Heart left ventricle (tissue), 16 donors: Measurements from ENCODE around the gene LGALS1. TPM values are rescaled to one million over a fixed set of nuclear protein-coding genes. Genes with fewer than 3 reads are reported as not detected.
"Not testable (repeated sequence)": the region's sequence is repeated elsewhere in the genome, so short reads cannot be mapped to it uniquely, and the experiment has no call there.

Experiments used
- ATAC-seq, 4 donors: fragments of 200-7000 bp; cut with Tn5 transposase; one replicate each; pipeline ENCODE4 v1.9.1; 2020 to 2022; ENCODE audit warnings: moderate library complexity in 4 of 4, mild to moderate bottlenecking in 3 of 4, moderate number of reproducible peaks in 1 of 4
- DNase-seq, 5 donors: peaks; one replicate each; pipeline ENCODE4 v3.0.0-alpha.2; 2020
- H3K27ac ChIP-seq, 12 donors: fragments of 200-600 bp; sonication (generic) in 4 of 12; one replicate each; pipeline versions ENCODE4 v1.5.0 to v1.8.0; 2016 to 2022; ENCODE audit warnings: mild to moderate bottlenecking in 2 of 12
- H3K27me3 ChIP-seq, 9 donors: fragments of 200-600 bp; sonication (generic) in 2 of 9; one replicate each; pipeline versions ENCODE4 v1.5.1 to v1.8.0; 2016 to 2022; ENCODE audit warnings: mild to moderate bottlenecking in 3 of 9
- H3K36me3 ChIP-seq, 9 donors: fragments of 200-600 bp; sonication (generic) in 2 of 9; one replicate each; pipeline versions ENCODE4 v1.5.0 to v1.8.0; 2018 to 2022; ENCODE audit warnings: mild to moderate bottlenecking in 2 of 9
- H3K4me1 ChIP-seq, 12 donors: fragments of 200-600 bp; sonication (generic) in 4 of 12; one replicate each; pipeline versions ENCODE4 v1.5.0 to v1.8.0; 2016 to 2022; ENCODE audit warnings: mild to moderate bottlenecking in 3 of 12
- H3K4me3 ChIP-seq, 12 donors: fragments of 200-600 bp; sonication (generic) in 4 of 12; one replicate each; pipeline versions ENCODE4 v1.5.0 to v1.8.0; 2017 to 2022; ENCODE audit warnings: mild to moderate bottlenecking in 9 of 12, moderate library complexity in 4 of 12
- H3K9me3 ChIP-seq, 12 donors: fragments of 200-600 bp; sonication (generic) in 4 of 12; one replicate each; pipeline versions ENCODE4 v1.5.0 to v1.8.0; 2016 to 2022; ENCODE audit warnings: mild to moderate bottlenecking in 1 of 12
- CTCF ChIP-seq, 12 donors: fragments of 200-600 bp; sonication (generic) in 4 of 12; IDR thresholded peaks; one replicate each; pipeline versions ENCODE4 v1.5.0 to v1.8.0; 2018 to 2022; ENCODE audit warnings: antibody characterized with exemption in 12 of 12, mild to moderate bottlenecking in 5 of 12
- POLR2A ChIP-seq, 2 donors: fragments of 450-650 bp; IDR thresholded peaks; one replicate each; pipeline ENCODE4 v1.6.1; 2017; ENCODE audit warnings: antibody characterized with exemption in 2 of 2, mild to moderate bottlenecking in 2 of 2, moderate library complexity in 2 of 2
- WGBS, 4 donors: extraction: QIAGEN DNeasy Blood & Tissue Kit in 2 of 4; methylation state at CpG; one replicate each; pipeline versions ENCODE4 v1.1.5 to v1.1.7; 2013 to 2018; 5-methylcytosine and 5-hydroxymethylcytosine counted together
- intact Hi-C, 10 donors: fragments of 100-400 bp; cut with DNase I; formaldehyde crosslinking; loops; one replicate each; pipeline versions ENCODE4 v1.11.1 to v1.14.2; 2022
- polyA plus RNA-seq, 2 donors: library from polyadenylated mRNA; stranded (reverse); fragments of 200-250 nt; gene quantifications; one replicate each; pipeline ENCODE4 v1.2.3, GENCODE V29; 2013
- total RNA-seq, 9 donors: library from RNA; depleted of rRNA in 2 of 9; stranded (reverse); fragments of >200 nt in 2 of 9; fragmentation: NEBNext Ultra II Directional in 3 of 9; extraction: Animal tissue kit (Norgen Biotek cat#: 25700) in 3 of 9; gene quantifications; one replicate each; pipeline versions ENCODE4 v1.1.0 to v1.2.4, GENCODE V29; 2016 to 2023
- donor health status: ischemic (EF 13 %, LVEDD 7.1; RV severe dilation, severe dysfunction).
- donor health status: healthy with polysubstance abuse.
- donor health status: DM: no; HTN: yes; CAD: no.
- donor health status: DM: no; HTN: no; CAD: no.
- donor health status: ischemic (EF 25% LVEDD 6.9; RV normal size, moderate dysfunction).
- donor health status: ischemic (EF 25% LVEDD 5.7; RV mildly dilated, moderate dysfunction).
- donor health status: healthy.
- donor health status: DM: yes; HTN: yes; CAD: no.
- donor health status: ischemic (EF 35%, LVEDD 5.7; RV mildly dilated, moderate dysfunction).
- donor health status: nonischemic (EF 11% LVEDD 7.7; RV severe dilation, severe dysfunction).
- donor health status: DM: yes; HTN: yes; CAD: no.
- donor health status: PGD.
- donor health status: ischemic (EF 29% LVEDD 5.4; RV normal size, mild dysfunction).
- donor health status: nonischemic (EF 23%, LVEDD 6.1; RV moderate dilation, normal function).

LGALS1 gene
- total and polyA plus RNA-seq, 11 donors: 722 to 2,204 (median 951) TPM

DNA sequence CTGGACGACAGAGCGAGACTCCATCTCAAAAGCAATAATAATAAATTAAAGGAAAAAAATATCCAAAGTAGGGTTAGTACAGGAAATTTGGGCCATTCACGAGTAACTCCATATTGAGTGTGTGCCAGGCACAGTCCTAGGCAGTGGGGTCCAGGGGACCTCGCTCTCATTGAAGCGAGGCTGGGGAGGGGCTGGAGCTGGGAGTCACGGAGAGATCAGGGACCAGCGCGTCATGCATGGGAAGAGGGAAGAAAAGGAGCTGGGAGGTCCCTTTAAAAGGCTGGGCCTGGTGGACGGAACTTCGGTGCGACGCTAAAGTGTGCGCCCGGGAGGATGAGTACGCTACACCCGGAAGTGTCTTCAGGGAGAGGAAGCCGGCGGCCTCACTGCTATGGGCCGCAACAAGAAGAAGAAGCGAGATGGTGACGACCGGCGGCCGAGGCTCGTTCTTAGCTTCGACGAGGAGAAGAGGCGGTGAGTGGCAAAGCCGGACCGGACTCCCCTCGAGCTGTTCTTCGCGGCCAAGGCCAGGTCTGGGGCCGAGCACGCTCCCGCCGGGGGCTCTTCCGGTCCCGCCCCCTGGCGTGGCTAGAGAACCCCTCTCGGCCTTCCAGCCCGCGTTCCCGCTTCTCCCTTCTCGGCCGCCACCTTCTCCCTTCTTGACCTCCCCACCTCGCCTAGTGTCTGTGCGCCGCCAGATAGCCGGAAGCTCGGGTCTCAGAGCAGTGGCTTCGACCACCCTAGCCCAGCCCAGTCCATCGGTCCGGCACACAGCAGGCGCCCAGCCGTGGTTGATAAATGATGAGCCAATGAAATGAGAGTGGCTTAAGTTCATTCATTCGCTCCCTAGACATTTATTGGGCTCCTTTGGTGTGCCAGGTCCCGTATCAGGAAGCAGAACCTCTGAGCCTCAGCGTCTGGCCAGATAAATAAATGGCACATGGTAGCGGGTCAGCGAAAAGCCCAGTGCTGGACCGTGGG is 10.9 kb downstream of the LGALS1 start, which contains the start of gene NOL12:
NOL12 (plus strand) TSS at position 342 of the 981 bp plus-strand sequence; CDS start at position 392, 50 bp downstream.
- Histone ChIP-seq H3K4me3 (peak within 1 kb of the TSS; percentile 59 to 92 (median 84)), H3K9me3 (no peaks in the 10 kb centered on the region), H3K27ac (peak within 1 kb of the TSS; percentile 59 to 97 (median 90)), H3K27me3 (no peaks in the 10 kb centered on the region), H3K36me3 (peaks cover 0 to 35% (median 30%) of the 10 kb centered on the region in 9 donors), H3K4me1 (peaks cover 4 to 28% (median 17%) of the 10 kb centered on the region in 12 donors)
- ATAC-seq (peak; percentile 79 to 96 (median 92)), DNase-seq (peak; percentile 83 to 90 (median 85))
- TF ChIP-seq CTCF (IDR thresholded peaks at IDR 0.05): peak in 2 of 12 donors; percentile 7 to 41
- TF ChIP-seq POLR2A (IDR thresholded peaks at IDR 0.05): no peak
- intact Hi-C loops: loop anchor here in 6 of 10 donors (5.0 to 10.0 kb wide), 5 partner anchors 39 to 109 kb away; no protein-coding TSS in a partner anchor
- 2 to 3% (median 3%) methylated on average over 59 to 62 of the region's 62 CpGs for WGBS, 4 donors

DNA sequence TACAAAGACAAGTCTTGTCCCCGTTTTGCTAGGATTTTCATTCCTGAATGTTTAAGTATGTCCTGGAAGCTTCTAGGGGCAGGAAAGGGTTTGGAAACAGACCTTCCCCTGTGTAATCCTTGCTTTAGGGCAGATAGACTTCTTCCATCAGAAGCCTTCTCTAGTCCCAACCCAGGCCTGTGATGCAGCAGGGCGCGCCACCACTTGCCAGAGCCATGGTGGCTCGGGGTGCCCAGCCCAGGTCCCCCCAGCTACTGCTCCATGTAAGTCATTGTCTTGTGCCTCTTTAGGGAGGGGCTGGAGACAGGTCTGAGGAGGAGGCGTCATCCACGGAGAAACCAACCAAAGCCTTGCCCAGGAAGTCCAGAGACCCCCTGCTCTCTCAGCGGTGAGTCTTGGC is 15.0 kb downstream of the LGALS1 start:
- Histone ChIP-seq H3K27me3 (no peaks in the 10 kb centered on the region), H3K27ac (no peak overlapping the region), H3K4me1 (peaks cover 4 to 23% (median 12%) of the 10 kb centered on the region in 12 donors), H3K36me3 (peaks cover 0 to 66% (median 54%) of the 10 kb centered on the region in 9 donors), H3K9me3 (no peaks in the 10 kb centered on the region), H3K4me3 (no peak overlapping the region)
- TF ChIP-seq POLR2A (IDR thresholded peaks at IDR 0.05): no peak
- no peak for TF ChIP-seq CTCF (IDR thresholded peaks at IDR 0.05)
- WGBS, 4 donors: 85 to 93% (median 93%) methylated on average over 5 to 7 of the region's 7 CpGs
- ATAC-seq (no peak), DNase-seq (peak in 1 of 5 donors; percentile 5)
- intact Hi-C loops: loop anchor here in 2 of 10 donors (10.0 kb wide), 1 partner anchor 104 kb away; no protein-coding TSS in a partner anchor

DNA sequence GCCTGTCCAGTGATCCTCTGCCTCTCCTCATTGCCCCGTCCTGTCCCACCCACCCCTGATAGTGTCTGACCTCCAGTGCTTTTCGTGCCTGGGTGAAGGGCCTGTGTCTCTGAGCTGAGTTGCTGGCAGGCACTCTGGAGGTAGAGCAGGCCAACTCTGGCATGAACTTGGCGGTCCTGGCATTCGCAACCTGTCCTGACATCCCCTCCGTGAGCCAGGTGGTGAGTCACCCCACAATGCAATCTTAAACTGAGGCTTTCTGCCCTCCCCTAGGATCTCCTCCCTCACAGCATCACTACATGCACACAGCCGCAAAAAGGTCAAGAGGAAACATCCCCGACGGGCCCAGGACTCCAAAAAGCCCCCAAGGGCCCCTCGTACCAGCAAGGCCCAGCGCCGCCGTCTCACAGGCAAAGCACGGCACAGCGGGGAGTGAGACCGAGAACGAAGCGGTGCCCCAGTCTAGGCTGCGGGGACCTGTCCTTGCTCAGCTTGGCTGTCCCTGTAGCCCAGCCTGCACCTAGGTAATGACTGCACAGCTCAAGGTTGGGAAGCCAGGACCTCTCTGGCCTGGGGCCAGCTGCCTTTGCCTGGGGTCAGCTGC is 15.6 kb downstream of the LGALS1 start:
- 82 to 92% (median 88%) methylated on average over 7 to 18 of the region's 18 CpGs for WGBS, 4 donors
- peak in 1 of 5 donors; percentile 19 for DNase-seq
- Histone ChIP-seq H3K4me3 (no peak overlapping the region), H3K4me1 (peaks cover 4 to 24% (median 13%) of the 10 kb centered on the region in 12 donors), H3K27me3 (no peaks in the 10 kb centered on the region), H3K27ac (no peak overlapping the region), H3K9me3 (no peaks in the 10 kb centered on the region), H3K36me3 (peaks cover 0 to 66% (median 54%) of the 10 kb centered on the region in 9 donors)
- intact Hi-C loops: loop anchor here in 2 of 10 donors (10.0 kb wide), 1 partner anchor 104 kb away; no protein-coding TSS in a partner anchor
- no peak for ATAC-seq
- TF ChIP-seq POLR2A (IDR thresholded peaks at IDR 0.05): no peak

DNA sequence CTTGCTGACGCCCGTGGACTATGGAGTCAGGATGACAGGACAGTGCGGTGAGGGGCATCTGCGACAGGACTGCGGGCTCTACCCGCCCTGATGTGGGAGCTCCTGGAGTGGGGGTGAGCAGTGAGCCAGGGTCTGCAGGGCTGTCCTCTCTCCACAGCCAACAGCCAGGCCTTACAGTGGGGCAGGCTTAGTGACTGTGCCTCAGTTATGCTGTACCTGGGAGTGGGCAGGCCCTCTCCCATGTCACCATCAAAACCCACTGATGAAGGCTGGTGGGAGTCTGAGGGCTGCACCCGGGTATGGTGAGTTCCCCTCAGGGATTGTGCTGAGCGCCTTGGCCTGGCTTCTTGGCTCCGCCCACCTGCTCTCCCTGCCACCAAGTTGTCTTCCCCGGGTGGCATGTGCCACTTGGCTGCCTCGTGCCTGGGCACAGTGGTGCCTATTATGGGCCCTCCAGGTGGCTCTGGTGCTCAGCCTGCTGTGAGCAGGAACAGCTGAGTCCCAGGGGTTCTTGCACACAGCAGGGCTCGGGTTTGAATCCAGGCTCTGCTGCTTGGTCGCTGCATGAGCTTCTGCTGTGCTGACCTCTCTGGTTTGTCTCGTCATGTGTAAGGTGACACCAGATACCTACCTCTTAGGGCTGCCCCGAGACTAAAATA is 17.3 kb downstream of the LGALS1 start:
- no peak overlapping the region for H3K4me3 ChIP-seq
- no peak for ATAC-seq
- intact Hi-C loops: loop anchor here in 2 of 10 donors (10.0 kb wide), 1 partner anchor 102 kb away; no protein-coding TSS in a partner anchor
- H3K36me3 ChIP-seq: peaks cover 0 to 66% (median 54%) of the 10 kb centered on the region in 9 donors
- H3K9me3 ChIP-seq: no peaks in the 10 kb centered on the region
- no peaks in the 10 kb centered on the region for H3K27me3 ChIP-seq
- TF ChIP-seq CTCF (IDR thresholded peaks at IDR 0.05) (no peak), POLR2A (IDR thresholded peaks at IDR 0.05) (no peak)
- 87 to 92% (median 91%) methylated on average over 12 to 15 of the region's 15 CpGs for WGBS, 4 donors
- peaks cover 0 to 20% (median 14%) of the 10 kb centered on the region in 12 donors for H3K4me1 ChIP-seq
- no peak overlapping the region for H3K27ac ChIP-seq
- DNase-seq: peak in 1 of 5 donors; percentile 9

- DNase-seq, H3K27me3 ChIP-seq, ATAC-seq, H3K27ac ChIP-seq, H3K4me3 ChIP-seq, H3K9me3 ChIP-seq: not testable (repeated sequence)
- WGBS, 4 donors: 90 to 95% (median 94%) methylated on average over 7 of the region's 7 CpGs
- intact Hi-C loops: loop anchor here in 2 of 10 donors (10.0 kb wide), 1 partner anchor 101 kb away; no protein-coding TSS in a partner anchor
- H3K4me1 ChIP-seq: peaks cover 0 to 18% (median 13%) of the 10 kb centered on the region in 12 donors
- H3K36me3 ChIP-seq: peaks cover 0 to 55% (median 43%) of the 10 kb centered on the region in 9 donors
Observed at GRCh38 chr22:37694131-37694530, 18.7 kb downstream of the LGALS1 start.

DNA sequence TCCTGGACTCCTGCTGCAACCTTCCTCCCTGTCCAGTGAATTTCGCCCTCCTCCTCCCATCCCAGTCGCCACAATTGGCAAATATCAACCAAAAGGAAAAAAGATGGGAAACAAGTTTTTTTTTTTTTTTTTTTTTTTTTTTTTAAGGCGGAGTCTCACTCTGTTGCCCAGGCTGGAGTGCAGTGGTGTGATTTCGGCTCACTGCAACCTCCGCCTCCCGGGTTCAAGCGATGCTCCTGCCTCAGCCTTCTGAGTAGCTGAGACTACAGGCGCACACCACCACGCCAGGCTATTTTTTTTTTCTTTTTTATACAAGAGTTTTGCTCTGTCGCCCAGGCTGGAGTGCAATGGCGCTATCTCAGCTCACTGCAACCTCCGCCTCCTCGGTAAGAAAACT is 20.8 kb downstream of the LGALS1 start:
- H3K27me3 ChIP-seq, H3K27ac ChIP-seq, H3K9me3 ChIP-seq: not testable (repeated sequence)
- ATAC-seq (peak in 1 of 4 donors; percentile 3), DNase-seq (peak in 1 of 5 donors; percentile 2)
- WGBS, 4 donors: 24 to 42% (median 38%) methylated on average over 13 of the region's 13 CpGs
- Histone ChIP-seq H3K4me3 (peak overlapping the region in 8 of 12 donors; percentile 14 to 43 (median 35)), H3K36me3 (peaks cover 0 to 34% (median 25%) of the 10 kb centered on the region in 9 donors), H3K4me1 (peaks cover 0 to 20% (median 13%) of the 10 kb centered on the region in 12 donors)
- intact Hi-C loops: loop anchor here in 3 of 10 donors (5.0 to 10.0 kb wide), 3 partner anchors 46 to 99 kb away; no protein-coding TSS in a partner anchor
